Karpas-422 (cell line): Measurements from ENCODE around the gene ZNF804A. TPM values are rescaled to one million over a fixed set of nuclear protein-coding genes. Genes with fewer than 3 reads are reported as not detected.

Source experiments
- DNase-seq: peaks from one replicate; pipeline ENCODE4 v3.0.0-alpha.2; 2015
- H2AFZ ChIP-seq: fragments of 200-600 bp; sonication (generic); 2 replicates; pipeline ENCODE4 v1.6.1; 2014; ENCODE audit warnings: antibody characterized with exemption, low read length, mixed read lengths
- H3K27ac ChIP-seq: fragments of 200-600 bp; sonication (generic); 2 replicates; pipeline ENCODE4 v1.5.1; 2014; ENCODE audit warnings: mild to moderate bottlenecking, low read length, moderate library complexity
- H3K27me3 ChIP-seq: fragments of 200-600 bp; sonication (generic); 2 replicates; pipeline ENCODE4 v1.6.1; 2014; ENCODE audit warnings: low read length, mixed read lengths
- H3K36me3 ChIP-seq: fragments of 200-600 bp; sonication (generic); 2 replicates; pipeline ENCODE4 v1.6.1; 2014; ENCODE audit warnings: low read length, mixed read lengths; ENCODE audit not compliant: insufficient read depth
- H3K4me1 ChIP-seq: fragments of 200-600 bp; sonication (generic); 2 replicates; pipeline ENCODE4 v1.6.1; 2014; ENCODE audit warnings: mild to moderate bottlenecking, low read length, mixed read lengths
- H3K4me2 ChIP-seq: fragments of 200-600 bp; sonication (generic); 2 replicates; pipeline ENCODE4 v1.6.1; 2014; ENCODE audit warnings: low read length, low read depth, mild to moderate bottlenecking; ENCODE audit not compliant: poor library complexity, severe bottlenecking
- H3K4me3 ChIP-seq: fragments of 200-600 bp; sonication (generic); 2 replicates; pipeline ENCODE4 v1.5.1; 2014; ENCODE audit warnings: mild to moderate bottlenecking, antibody characterized with exemption, low read length, mixed read lengths
- H3K79me2 ChIP-seq: fragments of 200-600 bp; sonication (generic); 2 replicates; pipeline ENCODE4 v1.6.1; 2014; ENCODE audit warnings: mild to moderate bottlenecking, low read length, mixed read lengths
- H3K9ac ChIP-seq: fragments of 200-600 bp; sonication (generic); 2 replicates; pipeline ENCODE4 v1.6.0; 2014; ENCODE audit warnings: low read length
- H3K9me2 ChIP-seq: fragments of 200-600 bp; sonication (generic), shearing (Covaris generic); replicated peaks from 2 replicates; pipeline ENCODE4 v1.6.0; 2014; ENCODE audit warnings: mild to moderate bottlenecking, low read length, moderate library complexity; ENCODE audit not compliant: insufficient read depth
- H3K9me3 ChIP-seq: fragments of 300-700, 200-600 bp; sonication (generic); 2 replicates; pipeline ENCODE4 v1.6.1; 2014; ENCODE audit warnings: low read length, mixed read lengths
- H4K20me1 ChIP-seq: fragments of 200-600 bp; sonication (generic); 2 replicates; pipeline ENCODE4 v1.6.1; 2014; ENCODE audit warnings: mild to moderate bottlenecking, antibody characterized with exemption, low read length, low read depth; ENCODE audit not compliant: insufficient read depth
- total RNA-seq: library from RNA; depleted of rRNA; stranded (reverse); fragments of >200 nt; shearing (Covaris generic); gene quantifications from 2 replicates; pipeline ENCODE4 v1.2.3, GENCODE V29; 2014; ENCODE audit warnings: low replicate concordance

ZNF804A gene
- total RNA-seq, 1 experiment from 2014 or later: 27.8 TPM

DNA sequence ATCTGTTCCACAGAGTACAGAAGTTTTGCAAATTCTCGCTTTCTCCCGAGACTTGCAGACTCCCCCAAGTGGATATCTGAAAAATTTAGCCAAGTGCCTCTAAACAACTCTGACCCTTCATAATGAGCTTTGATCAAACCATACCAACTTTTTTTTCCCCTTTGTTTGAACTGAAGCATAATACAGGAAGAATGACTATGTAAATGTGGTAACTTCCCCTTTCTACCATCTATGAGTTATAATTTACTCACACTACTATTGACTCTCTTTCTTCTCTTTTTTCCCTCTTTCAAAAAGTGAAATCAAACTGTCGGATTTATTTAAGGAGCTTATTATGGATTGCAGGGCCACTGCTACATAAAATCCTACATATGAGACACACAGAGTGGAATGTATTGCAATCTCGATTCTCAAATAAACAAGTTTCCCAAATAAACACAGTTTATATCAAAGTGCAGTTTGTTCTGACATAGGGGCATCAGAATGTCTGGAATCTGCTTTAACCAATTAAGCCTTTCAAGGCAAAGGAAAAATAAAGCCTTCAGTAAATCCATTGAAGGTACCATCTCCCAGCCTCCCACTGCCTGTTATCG, 1.4 kb upstream of the ZNF804A start:
- peaks cover 19% of the 10 kb centered on the region for H3K4me1 ChIP-seq
- peak overlapping the region; percentile 94 for H2AFZ ChIP-seq
- peak overlapping the region; percentile 73 for H3K27ac ChIP-seq
- peak overlapping the region; percentile 96 for H3K4me2 ChIP-seq
- H3K79me2 ChIP-seq: peaks cover 35% of the 10 kb centered on the region
- peak overlapping the region; percentile 72 for H3K4me3 ChIP-seq
- peak; percentile 80 for DNase-seq
- H3K9me3 ChIP-seq: no peaks in the 10 kb centered on the region
- peaks cover 12% of the 10 kb centered on the region for H3K36me3 ChIP-seq
- 0 out of 2 replicates have a peak, but pooled peaks cover 4% of the 10 kb centered on the region for H4K20me1 ChIP-seq
- no peaks in the 10 kb centered on the region for H3K27me3 ChIP-seq
- H3K9me2 ChIP-seq: no peaks in the 10 kb centered on the region
- peak overlapping the region; percentile 91 for H3K9ac ChIP-seq

DNA sequence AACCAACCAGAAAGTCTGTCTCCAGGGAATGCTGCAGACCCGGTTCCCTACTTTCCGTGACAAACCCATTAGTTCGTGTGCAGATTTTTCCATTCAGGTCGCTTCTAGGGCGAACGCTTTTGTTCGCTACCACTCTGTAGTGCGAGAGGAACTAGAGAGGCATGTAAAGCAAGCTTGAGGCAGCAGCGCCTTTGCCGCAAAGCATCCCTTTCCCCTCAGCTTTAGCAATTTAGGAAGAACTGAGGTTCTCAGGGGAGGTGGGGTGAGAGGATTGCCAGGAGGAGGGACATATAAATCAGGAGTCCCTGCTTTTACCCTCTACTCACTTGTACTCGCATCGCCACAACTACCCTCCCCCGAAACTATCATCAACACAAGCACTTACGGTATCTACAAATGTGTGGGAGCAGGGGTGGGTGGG, 748 bp upstream of the ZNF804A start:
- Histone ChIP-seq H3K36me3 (peaks cover 16% of the 10 kb centered on the region), H4K20me1 (0 out of 2 replicates have a peak, but pooled peaks cover 4% of the 10 kb centered on the region), H3K4me1 (peaks cover 19% of the 10 kb centered on the region), H3K9ac (peak overlapping the region; percentile 91), H3K27ac (peak overlapping the region; percentile 73), H3K9me2 (no peaks in the 10 kb centered on the region), H3K79me2 (peaks cover 42% of the 10 kb centered on the region), H3K4me2 (peak overlapping the region; percentile 96), H3K4me3 (peak overlapping the region; percentile 72), H2AFZ (peak overlapping the region; percentile 94), H3K27me3 (no peaks in the 10 kb centered on the region), H3K9me3 (no peaks in the 10 kb centered on the region)
- peak; percentile 84 for DNase-seq

DNA sequence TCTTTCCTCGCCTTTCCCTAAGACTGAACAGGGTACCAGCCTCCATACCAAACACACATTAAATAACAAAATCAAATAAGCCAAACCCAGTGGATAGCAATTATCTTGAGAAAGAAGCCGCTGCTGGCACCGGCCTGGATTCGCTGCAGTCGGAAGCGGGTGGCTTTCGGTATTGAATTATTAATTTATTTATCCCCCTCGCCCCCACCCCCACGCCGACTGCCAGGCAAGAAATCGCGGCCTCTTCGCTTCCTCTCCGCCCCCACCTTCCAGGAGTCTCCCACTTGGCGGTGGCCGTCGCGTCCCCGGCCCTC, 370 bp upstream of the ZNF804A start:
- peak overlapping the region; percentile 73 for H3K27ac ChIP-seq
- H3K9me2 ChIP-seq: no peaks in the 10 kb centered on the region
- no peaks in the 10 kb centered on the region for H3K9me3 ChIP-seq
- peak overlapping the region; percentile 94 for H2AFZ ChIP-seq
- H4K20me1 ChIP-seq: 0 out of 2 replicates have a peak, but pooled peaks cover 4% of the 10 kb centered on the region
- no peaks in the 10 kb centered on the region for H3K27me3 ChIP-seq
- peak overlapping the region; percentile 72 for H3K4me3 ChIP-seq
- no peak for DNase-seq
- peak overlapping the region; percentile 96 for H3K4me2 ChIP-seq
- peaks cover 46% of the 10 kb centered on the region for H3K79me2 ChIP-seq
- peaks cover 19% of the 10 kb centered on the region for H3K4me1 ChIP-seq
- peak overlapping the region; percentile 91 for H3K9ac ChIP-seq
- peaks cover 19% of the 10 kb centered on the region for H3K36me3 ChIP-seq

DNA sequence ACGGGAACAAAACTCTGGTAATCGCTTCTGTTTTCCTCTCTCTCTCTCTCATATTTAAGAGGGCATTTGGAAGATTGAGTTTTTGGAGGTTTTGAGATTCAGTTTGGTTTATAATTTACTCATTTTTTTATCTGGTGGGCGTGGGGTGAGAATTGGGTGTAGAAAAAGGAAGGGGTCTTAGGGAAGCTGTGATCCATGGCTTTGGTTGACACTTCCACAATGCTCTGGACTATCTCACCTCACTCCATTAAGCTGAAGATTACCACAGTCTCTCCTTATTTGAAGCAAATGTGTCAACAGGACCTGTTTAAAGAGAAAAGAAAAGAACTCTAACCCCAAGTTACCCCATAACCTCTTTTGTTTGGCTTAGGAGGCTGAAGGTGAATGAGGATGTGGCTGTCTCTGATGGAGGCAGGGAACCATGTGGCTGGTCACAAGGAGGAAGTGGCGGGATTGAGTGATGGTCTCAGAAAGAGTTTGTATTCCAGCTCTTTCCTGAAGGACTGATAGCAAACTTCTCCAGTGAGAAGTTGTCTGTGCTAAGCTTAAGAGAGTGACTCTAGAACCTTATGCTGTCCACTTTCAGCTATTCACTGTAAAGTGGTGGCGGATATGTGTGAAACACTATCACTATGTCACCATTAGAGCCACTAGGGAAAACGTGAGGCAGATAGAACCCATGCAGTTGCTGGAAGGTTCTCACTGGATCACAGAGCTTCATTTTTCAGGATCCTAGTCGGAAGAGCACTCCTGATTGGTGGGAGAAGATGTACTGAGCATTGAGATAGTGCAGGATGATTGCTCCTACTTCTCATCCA, 934 bp downstream of the ZNF804A start:
- Histone ChIP-seq H3K27ac (peak overlapping the region; percentile 70), H3K79me2 (peaks cover 57% of the 10 kb centered on the region), H3K9me3 (no peaks in the 10 kb centered on the region), H3K4me2 (peak overlapping the region; percentile 75), H3K27me3 (no peaks in the 10 kb centered on the region), H3K9ac (peak overlapping the region; percentile 91), H3K9me2 (no peaks in the 10 kb centered on the region), H3K36me3 (peaks cover 28% of the 10 kb centered on the region), H3K4me3 (peak overlapping the region; percentile 72), H2AFZ (peak overlapping the region; percentile 12; the same call in 1 of the 2 replicates), H4K20me1 (0 out of 2 replicates have a peak, but pooled peaks cover 4% of the 10 kb centered on the region), H3K4me1 (peaks cover 19% of the 10 kb centered on the region)
- DNase-seq: peak; percentile 84

DNA sequence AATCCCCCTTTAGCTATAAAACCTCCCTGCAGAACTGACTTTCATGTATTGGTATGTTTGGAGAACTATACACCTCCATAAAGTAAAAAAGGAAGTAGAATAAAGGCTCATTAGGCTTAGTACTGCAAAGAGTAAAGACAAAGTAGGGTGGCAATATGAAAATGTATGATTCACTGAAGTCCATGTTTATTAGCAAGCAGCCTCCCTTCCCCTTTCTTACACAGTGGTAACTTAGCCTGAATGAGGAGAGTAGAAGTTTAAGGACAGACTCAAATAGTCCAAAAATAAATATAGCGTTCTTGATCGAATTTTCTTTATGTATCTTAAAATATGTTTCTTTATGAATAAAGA, 1.5 kb downstream of the ZNF804A start:
- Histone ChIP-seq H3K36me3 (peaks cover 32% of the 10 kb centered on the region), H3K4me2 (peak overlapping the region; percentile 75), H2AFZ (no peak overlapping the region), H3K4me3 (peak overlapping the region; percentile 72), H3K27me3 (no peaks in the 10 kb centered on the region), H3K9me3 (0 out of 2 replicates have a peak, but pooled peaks cover 3% of the 10 kb centered on the region), H3K9me2 (no peaks in the 10 kb centered on the region), H3K79me2 (peaks cover 63% of the 10 kb centered on the region), H3K4me1 (peaks cover 19% of the 10 kb centered on the region), H4K20me1 (0 out of 2 replicates have a peak, but pooled peaks cover 4% of the 10 kb centered on the region), H3K27ac (peak overlapping the region; percentile 70), H3K9ac (peak overlapping the region; percentile 91)
- peak; percentile 81 for DNase-seq

DNA sequence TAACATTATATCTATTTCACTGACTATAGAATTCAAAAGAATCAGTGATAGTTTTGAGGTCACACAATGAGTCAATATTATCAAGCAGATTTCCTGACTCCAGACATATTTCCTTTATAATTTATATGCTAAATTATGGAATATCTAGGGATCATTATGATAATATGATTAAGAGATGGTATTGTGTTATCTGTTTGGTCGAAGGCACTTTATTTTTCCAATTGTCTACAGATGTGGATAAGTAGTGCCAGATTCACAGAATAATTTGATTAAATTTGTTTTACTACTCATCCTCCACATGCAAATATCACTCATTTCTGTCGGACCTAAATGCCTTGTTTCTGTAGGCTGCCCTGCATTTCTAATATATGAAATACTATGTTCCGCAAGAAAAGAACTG, 4.4 kb downstream of the ZNF804A start:
- no peak overlapping the region for H3K4me2 ChIP-seq
- H3K4me3 ChIP-seq: no peak overlapping the region
- H3K27me3 ChIP-seq: no peaks in the 10 kb centered on the region
- peaks cover 92% of the 10 kb centered on the region for H3K79me2 ChIP-seq
- no peak overlapping the region for H3K27ac ChIP-seq
- peaks cover 59% of the 10 kb centered on the region for H3K36me3 ChIP-seq
- peaks cover 8% of the 10 kb centered on the region for H3K4me1 ChIP-seq
- H3K9ac ChIP-seq: no peak overlapping the region
- no peak for DNase-seq
- no peaks in the 10 kb centered on the region for H3K9me2 ChIP-seq
- no peak overlapping the region for H2AFZ ChIP-seq
- peaks cover 11% of the 10 kb centered on the region for H3K9me3 ChIP-seq
- 0 out of 2 replicates have a peak, but pooled peaks cover 4% of the 10 kb centered on the region for H4K20me1 ChIP-seq

DNA sequence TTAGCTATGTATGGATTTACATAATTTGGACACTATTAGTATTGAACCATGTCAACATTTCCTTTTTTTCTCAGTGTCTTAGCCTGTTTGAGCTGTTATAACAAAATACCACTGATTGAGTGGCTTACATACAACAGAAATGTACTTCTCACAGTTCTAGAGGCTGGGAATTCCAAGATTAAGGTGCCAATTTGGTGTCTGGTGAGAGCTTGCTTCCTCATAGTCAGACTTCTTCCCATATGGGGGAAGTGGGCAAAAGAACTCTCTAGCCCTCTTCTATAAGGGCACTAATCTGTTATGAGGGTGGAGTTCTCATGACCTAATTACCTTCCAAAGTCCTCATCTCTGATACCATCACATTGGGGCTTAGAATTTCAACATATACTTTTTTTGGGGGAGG, 12.6 kb downstream of the ZNF804A start:
- H3K4me3 ChIP-seq: no peak overlapping the region
- H4K20me1 ChIP-seq: peaks cover 21% of the 10 kb centered on the region
- no peak for DNase-seq
- no peaks in the 10 kb centered on the region for H3K27me3 ChIP-seq
- H3K4me1 ChIP-seq: no peaks in the 10 kb centered on the region
- no peak overlapping the region for H3K27ac ChIP-seq
- H3K79me2 ChIP-seq: peaks cover 100% of the 10 kb centered on the region
- H3K9me3 ChIP-seq: peaks cover 7% of the 10 kb centered on the region; the same call in 1 of the 2 replicates
- no peak overlapping the region for H3K4me2 ChIP-seq
- H3K9ac ChIP-seq: no peak overlapping the region
- H3K9me2 ChIP-seq: no peaks in the 10 kb centered on the region
- no peak overlapping the region for H2AFZ ChIP-seq
- H3K36me3 ChIP-seq: peaks cover 55% of the 10 kb centered on the region

DNA sequence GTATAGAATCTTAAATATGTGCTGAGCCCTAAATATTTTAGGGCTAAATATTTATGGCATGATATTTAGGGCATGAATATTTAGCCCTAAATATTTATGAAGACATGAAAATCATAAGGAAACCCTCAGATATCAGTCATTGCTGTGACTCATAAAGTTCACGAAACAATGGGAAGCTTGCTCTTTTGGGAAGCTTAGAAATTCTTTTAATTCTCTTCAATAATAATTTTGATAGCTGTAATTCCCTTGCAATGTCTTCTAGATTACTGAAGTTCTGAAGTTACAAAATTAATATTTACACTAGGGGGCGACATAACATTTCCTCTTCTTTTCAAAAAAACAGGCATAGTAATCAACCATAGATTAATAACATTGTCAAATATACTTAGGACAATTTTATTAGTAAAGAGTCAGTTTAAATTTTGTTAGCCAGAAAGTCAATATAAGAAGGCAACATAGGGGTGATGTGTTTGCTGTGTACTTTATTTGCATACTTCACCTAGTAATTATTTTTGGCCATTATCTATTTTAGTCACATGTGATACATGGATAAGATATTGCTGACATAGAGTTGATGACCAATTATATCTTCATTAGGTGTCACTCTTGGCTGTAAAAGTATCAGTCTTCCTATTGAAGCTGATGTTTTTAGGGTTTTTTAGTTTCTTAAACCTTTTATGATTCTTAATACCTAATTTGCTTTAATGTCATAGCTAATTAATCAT, 13.2 kb downstream of the ZNF804A start:
- no peak overlapping the region for H3K27ac ChIP-seq
- H3K9me3 ChIP-seq: peaks cover 4% of the 10 kb centered on the region; the same call in 1 of the 2 replicates
- peaks cover 100% of the 10 kb centered on the region for H3K79me2 ChIP-seq
- H3K9ac ChIP-seq: no peak overlapping the region
- no peaks in the 10 kb centered on the region for H3K4me1 ChIP-seq
- peak; percentile 79 for DNase-seq
- H3K4me2 ChIP-seq: no peak overlapping the region
- no peak overlapping the region for H2AFZ ChIP-seq
- no peaks in the 10 kb centered on the region for H3K27me3 ChIP-seq
- no peaks in the 10 kb centered on the region for H3K9me2 ChIP-seq
- peaks cover 50% of the 10 kb centered on the region for H3K36me3 ChIP-seq
- H4K20me1 ChIP-seq: peaks cover 21% of the 10 kb centered on the region
- no peak overlapping the region for H3K4me3 ChIP-seq
